ENCODE data around the gene EDN3. TPM values are rescaled to one million over a fixed set of nuclear protein-coding genes. Genes with fewer than 3 reads are reported as not detected.
A peak's percentile ranks its signal among the peaks of the same experiment; 100 is the strongest.

The EDN3 gene
- total RNA-seq, 4 donors from 2014 or later: 0.40 to 9.7 (median 5.5) TPM

GRCh38 chr20:59295531-59295930, 4.9 kb upstream of the EDN3 start:
- Histone ChIP-seq H3K9me3 (no peaks in the 10 kb centered on the region), H3K27ac (no peak overlapping the region), H3K36me3 (no peaks in the 10 kb centered on the region), H3K27me3 (peaks cover 80% of the 10 kb centered on the region), H3K4me3 (no peak overlapping the region), H3K4me1 (peaks cover 0 to 6% (median 0%) of the 10 kb centered on the region in 3 donors)
- TF ChIP-seq POLR2A (IDR thresholded peaks at IDR 0.05) (no peak), CTCF (IDR thresholded peaks at IDR 0.05) (no peak), POLR2AphosphoS5 (IDR thresholded peaks at IDR 0.05) (no peak), EP300 (IDR thresholded peaks at IDR 0.05) (no peak)
- no peak for ATAC-seq
- 6 to 50% methylated on average over 3 to 5 of the region's 5 CpGs for WGBS, 2 donors (ENCODE audit: low coverage in 1 of 2)

GRCh38 chr20:59297686-59298085, 2.7 kb upstream of the EDN3 start:
- Histone ChIP-seq H3K4me1 (peaks cover 0 to 7% (median 0%) of the 10 kb centered on the region in 3 donors), H3K27me3 (peaks cover 91% of the 10 kb centered on the region), H3K9me3 (no peaks in the 10 kb centered on the region), H3K36me3 (no peaks in the 10 kb centered on the region), H3K27ac (no peak overlapping the region), H3K4me3 (no peak overlapping the region)
- ATAC-seq: no peak
- TF ChIP-seq POLR2AphosphoS5 (IDR thresholded peaks at IDR 0.05) (no peak), EP300 (IDR thresholded peaks at IDR 0.05) (no peak), CTCF (IDR thresholded peaks at IDR 0.05) (no peak), POLR2A (IDR thresholded peaks at IDR 0.05) (no peak)
- 86 to 89% methylated on average over 4 to 7 of the region's 7 CpGs for WGBS, 2 donors (ENCODE audit: low coverage in 1 of 2)

GRCh38 chr20:59299945-59300332, 472 bp upstream of the EDN3 start:
- Histone ChIP-seq H3K4me3 (peak overlapping the region in 1 of 2 donors; percentile 8), H3K27me3 (peaks cover 90% of the 10 kb centered on the region), H3K9me3 (no peaks in the 10 kb centered on the region), H3K36me3 (no peaks in the 10 kb centered on the region), H3K4me1 (peaks cover 0 to 7% (median 0%) of the 10 kb centered on the region in 3 donors), H3K27ac (peak overlapping the region in 1 of 4 donors; percentile 47)
- TF ChIP-seq CTCF (IDR thresholded peaks at IDR 0.05): no peak
- no peak for TF ChIP-seq EP300 (IDR thresholded peaks at IDR 0.05)
- no peak for TF ChIP-seq POLR2A (IDR thresholded peaks at IDR 0.05)
- TF ChIP-seq POLR2AphosphoS5 (IDR thresholded peaks at IDR 0.05): no peak
- no CpG with 5 or more reads among the region's 19 CpGs for WGBS, 2 donors (ENCODE audit: low coverage in 1 of 2)
- ATAC-seq: no peak

- no peak overlapping the region for H3K4me3 ChIP-seq
- H3K9me3 ChIP-seq: no peaks in the 10 kb centered on the region
- no peak overlapping the region for H3K27ac ChIP-seq
- peaks cover 93% of the 10 kb centered on the region for H3K27me3 ChIP-seq
- peaks cover 0 to 7% (median 0%) of the 10 kb centered on the region in 3 donors for H3K4me1 ChIP-seq
- ATAC-seq: no peak
- TF ChIP-seq EP300 (IDR thresholded peaks at IDR 0.05) (no peak), POLR2A (IDR thresholded peaks at IDR 0.05) (no peak), POLR2AphosphoS5 (IDR thresholded peaks at IDR 0.05) (no peak), CTCF (IDR thresholded peaks at IDR 0.05) (no peak)
- WGBS, 2 donors (ENCODE audit: low coverage in 1 of 2): no CpG with 5 or more reads among the region's 17 CpGs
- H3K36me3 ChIP-seq: no peaks in the 10 kb centered on the region
These were observed 1.1 kb downstream of the EDN3 start for GRCh38 chr20:59301343-59302007.

All from gastroesophageal sphincter (tissue), 4 donors.